GM12865 (cell line): ENCODE data around the gene AKT2.

Experiments used
- DNase-seq: peaks from one replicate; pipeline ENCODE4 v3.0.0; 2010; ENCODE audit warnings: low read depth
- H3K4me3 ChIP-seq: 2 replicates; pipeline ENCODE4 v1.5.1; 2011; ENCODE audit warnings: mild to moderate bottlenecking, low read depth, low read length, control low read depth
- TF ChIP-seq, protein P1 (sequence below): IDR thresholded peaks from 2 replicates; pipeline ENCODE4 v1.5.1; 2011; ENCODE audit warnings: low read length, control low read depth, low read depth, inconsistent platforms; ENCODE audit not compliant: insufficient read depth; ENCODE audit errors: missing control alignments

AKT2 gene

DNA sequence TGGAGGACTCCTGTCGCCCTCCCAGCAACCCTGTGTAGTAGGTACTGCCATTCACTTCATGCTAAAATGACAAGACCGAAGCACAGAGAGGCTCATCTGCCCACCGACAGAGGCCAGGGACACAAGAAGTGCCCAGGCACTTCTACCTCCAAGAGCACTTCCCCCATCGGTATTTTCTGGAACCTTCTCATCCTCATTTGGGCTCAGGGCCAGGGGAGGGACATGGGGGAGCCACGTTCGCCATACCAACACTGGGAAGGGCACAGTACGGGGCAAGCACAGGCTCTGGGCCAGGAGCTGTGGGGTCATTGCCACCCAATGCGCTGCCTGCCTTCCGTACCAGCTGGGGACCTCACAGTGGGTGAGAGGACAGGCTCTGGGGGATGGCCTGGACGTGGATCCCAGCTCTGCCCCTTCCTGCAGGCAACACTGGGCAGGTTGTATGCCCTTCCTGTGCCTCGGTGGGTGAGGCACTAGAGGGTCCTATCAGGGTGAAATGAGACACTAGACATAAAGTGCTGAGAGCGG lies 37.3 kb downstream of the AKT2 start:
- no peak overlapping the region for H3K4me3 ChIP-seq
- DNase-seq, result no peak
- TF ChIP-seq, protein P1, sequence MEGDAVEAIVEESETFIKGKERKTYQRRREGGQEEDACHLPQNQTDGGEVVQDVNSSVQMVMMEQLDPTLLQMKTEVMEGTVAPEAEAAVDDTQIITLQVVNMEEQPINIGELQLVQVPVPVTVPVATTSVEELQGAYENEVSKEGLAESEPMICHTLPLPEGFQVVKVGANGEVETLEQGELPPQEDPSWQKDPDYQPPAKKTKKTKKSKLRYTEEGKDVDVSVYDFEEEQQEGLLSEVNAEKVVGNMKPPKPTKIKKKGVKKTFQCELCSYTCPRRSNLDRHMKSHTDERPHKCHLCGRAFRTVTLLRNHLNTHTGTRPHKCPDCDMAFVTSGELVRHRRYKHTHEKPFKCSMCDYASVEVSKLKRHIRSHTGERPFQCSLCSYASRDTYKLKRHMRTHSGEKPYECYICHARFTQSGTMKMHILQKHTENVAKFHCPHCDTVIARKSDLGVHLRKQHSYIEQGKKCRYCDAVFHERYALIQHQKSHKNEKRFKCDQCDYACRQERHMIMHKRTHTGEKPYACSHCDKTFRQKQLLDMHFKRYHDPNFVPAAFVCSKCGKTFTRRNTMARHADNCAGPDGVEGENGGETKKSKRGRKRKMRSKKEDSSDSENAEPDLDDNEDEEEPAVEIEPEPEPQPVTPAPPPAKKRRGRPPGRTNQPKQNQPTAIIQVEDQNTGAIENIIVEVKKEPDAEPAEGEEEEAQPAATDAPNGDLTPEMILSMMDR, result no peak

DNA sequence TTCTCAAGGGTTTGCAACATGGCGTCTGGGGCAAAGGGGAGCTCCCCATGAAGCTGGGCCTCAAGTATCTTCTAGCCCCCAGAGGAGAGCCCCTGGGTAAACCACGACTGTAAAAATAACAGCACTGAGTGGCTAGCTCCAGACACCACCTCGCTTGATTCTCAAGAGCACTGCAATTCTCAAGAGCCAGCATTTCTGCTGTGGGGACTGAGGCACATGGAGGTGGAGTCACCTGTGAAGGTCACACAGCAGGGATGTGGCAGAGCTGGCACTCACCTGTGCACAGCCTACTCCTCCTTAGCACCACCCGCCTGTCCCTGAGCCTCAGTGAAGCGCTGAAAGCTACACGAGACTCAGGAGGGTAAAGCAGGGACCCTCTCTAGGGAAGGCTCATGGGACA lies 38.0 kb downstream of the AKT2 start:
- H3K4me3 ChIP-seq, result no peak overlapping the region
- TF ChIP-seq, protein P1, result no peak
- no peak for DNase-seq

DNA sequence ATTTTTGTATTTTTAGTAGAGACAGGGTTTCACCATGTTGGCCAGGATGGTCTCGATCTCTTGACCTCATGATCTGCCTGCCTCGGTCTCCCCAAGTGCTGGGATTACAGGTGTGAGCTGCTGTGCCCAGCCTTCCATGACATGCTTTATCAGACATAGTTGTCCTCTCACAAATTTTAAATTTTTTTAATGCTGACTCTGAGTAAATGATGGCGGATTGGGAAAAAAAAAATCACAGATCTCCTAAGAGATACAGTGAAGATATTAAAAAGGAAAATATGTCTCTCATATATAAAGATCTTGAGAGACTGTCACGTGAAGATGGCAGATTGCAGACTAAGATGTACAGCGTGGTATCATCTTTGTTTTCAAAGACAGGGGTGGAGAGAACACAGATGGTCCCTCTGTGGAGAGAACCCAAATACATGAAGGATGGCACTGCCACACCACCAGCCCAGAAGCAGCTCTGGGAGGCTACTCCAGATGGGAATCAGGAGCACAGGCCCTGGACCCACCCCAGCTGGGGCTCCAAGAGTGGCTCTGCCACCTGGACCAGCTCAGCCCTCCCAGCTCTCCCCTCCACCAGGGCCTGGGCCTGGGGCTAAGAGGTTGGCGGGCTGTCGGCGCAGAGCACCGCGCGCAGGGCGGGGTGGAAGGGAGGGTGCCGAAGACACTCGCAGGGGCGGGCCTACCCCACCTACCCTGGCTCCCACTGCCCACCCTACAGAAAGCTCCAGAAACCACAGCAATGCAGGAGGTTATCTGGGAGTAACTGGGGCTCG lies 38.7 kb downstream of the AKT2 start:
- no peak for DNase-seq
- TF ChIP-seq, protein P1, result no peak
- no peak overlapping the region for H3K4me3 ChIP-seq

DNA sequence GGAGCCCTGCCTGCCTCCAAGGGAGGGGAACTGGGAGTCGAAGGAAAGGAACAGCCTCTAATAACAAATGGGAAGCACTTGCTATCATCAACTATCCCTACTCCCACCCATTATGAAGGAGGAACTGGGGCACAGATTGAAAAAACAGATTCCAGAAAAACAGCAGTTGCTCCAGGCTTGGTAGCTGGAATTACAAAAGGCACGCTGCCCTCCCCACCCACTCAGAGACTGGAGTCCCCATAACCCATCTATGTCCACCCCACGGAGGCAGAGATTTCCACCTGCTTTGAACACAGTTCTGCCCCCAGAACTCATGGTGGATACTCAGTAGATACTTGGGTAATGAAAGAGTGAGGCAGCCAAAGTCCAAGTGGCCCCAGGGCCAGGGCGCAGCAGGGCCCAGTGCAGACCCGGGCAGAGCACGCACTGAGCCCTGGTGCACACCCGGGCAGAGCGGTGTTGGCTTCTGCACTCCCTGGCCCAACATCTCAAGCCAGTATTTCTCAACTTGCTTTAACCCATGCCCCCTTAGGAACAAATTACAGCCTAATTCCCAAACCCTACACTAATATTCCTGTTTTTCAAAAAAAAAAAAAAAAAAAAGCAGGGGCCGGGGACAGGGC lies 39.5 kb downstream of the AKT2 start:
- H3K4me3 ChIP-seq, result no peak overlapping the region
- DNase-seq, result no peak
- TF ChIP-seq, protein P1, result no peak

DNA sequence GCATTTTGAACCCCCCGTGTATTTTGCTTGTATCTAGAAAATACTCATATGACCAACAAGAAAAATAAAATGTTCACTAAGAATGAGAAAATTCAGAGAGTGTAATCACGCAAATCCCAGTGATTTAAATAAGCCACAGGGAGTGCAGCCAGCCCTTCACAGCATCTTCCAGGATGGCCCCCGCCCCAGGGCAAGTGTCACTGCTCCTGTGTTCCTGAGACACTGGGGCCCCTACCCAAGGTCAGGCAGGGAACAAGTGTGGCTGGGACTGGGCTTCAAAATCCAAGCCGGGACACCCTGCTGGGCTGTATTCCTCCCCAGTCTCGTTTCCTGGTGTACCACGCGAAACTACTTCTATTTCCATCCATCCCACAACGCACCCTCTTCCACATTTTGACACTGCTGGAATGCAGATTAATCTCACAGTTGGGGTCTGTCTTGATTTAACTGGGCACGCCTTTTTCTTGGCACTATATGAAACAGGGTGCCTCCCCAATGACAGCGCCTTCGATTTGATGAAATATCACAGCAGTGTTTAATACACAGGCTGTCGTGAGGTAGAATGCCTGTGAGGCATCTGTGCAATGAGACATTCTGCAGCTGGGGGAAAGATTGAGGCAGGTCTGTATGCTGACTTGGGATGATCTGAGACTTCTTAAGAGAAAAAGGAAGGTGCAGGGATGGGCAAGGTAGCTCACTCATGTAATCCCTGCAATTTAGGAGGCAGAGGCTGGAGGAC lies 40.4 kb downstream of the AKT2 start:
- TF ChIP-seq, protein P1, result no peak
- no peak overlapping the region for H3K4me3 ChIP-seq
- DNase-seq, result no peak

DNA sequence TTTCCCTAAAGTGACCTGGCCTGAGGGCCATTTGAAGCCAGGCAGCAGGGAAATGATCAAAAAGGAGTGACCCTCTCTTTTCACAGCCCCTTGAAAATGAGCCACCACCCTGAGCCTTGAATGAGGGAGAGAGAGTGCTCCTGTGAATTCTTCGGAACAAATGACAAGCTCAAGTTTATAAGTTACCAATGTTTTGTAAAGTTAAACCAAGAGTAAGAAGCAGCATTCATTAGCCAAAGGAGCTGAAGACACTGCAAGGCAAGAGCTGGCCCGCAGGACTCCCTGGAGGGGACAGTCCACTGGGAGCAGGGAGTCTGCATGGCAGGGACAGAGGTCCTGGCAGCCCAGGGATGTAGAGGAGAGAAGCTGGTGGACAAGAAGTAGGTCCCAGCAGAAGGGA lies 42.0 kb downstream of the AKT2 start:
- no peak overlapping the region for H3K4me3 ChIP-seq
- DNase-seq, result no peak
- TF ChIP-seq, protein P1, result no peak
